HFFc6 (cell line): ENCODE data around the gene MED15. TPM values are rescaled to one million over a fixed set of nuclear protein-coding genes. Genes with fewer than 3 reads are reported as not detected.
"Not testable (repeated sequence)": the region's sequence is repeated elsewhere in the genome, so short reads cannot be mapped to it uniquely, and the experiment has no call there.

Source experiments
- DNase-seq: peaks from one replicate; pipeline ENCODE4 v3.0.0-alpha.2; 2018
- H3K27ac Mint-ChIP-seq: 2 replicates; pipeline ENCODE4 v1.8.0; 2020; ENCODE audit warnings: mild to moderate bottlenecking, mixed read lengths
- H3K27me3 Mint-ChIP-seq: 2 replicates; pipeline ENCODE4 v1.8.0; 2021; ENCODE audit warnings: mild to moderate bottlenecking, moderate library complexity, mixed read lengths; ENCODE audit not compliant: insufficient read depth
- H3K36me3 Mint-ChIP-seq: 2 replicates; pipeline ENCODE4 v1.8.0; 2021; ENCODE audit warnings: low read depth, mixed read lengths
- H3K4me1 Mint-ChIP-seq: 2 replicates; pipeline ENCODE4 v1.8.0; 2020; ENCODE audit warnings: low read depth, mixed read lengths
- H3K4me3 Mint-ChIP-seq: 2 replicates; pipeline ENCODE4 v1.8.0; 2020; ENCODE audit warnings: mild to moderate bottlenecking, moderate library complexity, mixed read lengths
- H3K9me3 Mint-ChIP-seq: 2 replicates; pipeline ENCODE4 v1.8.0; 2020; ENCODE audit warnings: mild to moderate bottlenecking, mixed read lengths
- CTCF ChIP-seq: fragments of 200-600 bp; sonication (generic); IDR thresholded peaks from 2 replicates; pipeline ENCODE4 v1.5.0; 2021; ENCODE audit warnings: antibody characterized with exemption, mild to moderate bottlenecking
- total RNA-seq, 6 experiments: library from RNA; stranded (reverse); fragmentation: NEBNext Ultra II Directional; extraction: Animal tissue kit (Norgen Biotek cat#: 25700); gene quantifications; 2 replicates in 1 of 6; 3 replicates in 5 of 6; pipeline ENCODE4 v1.2.3, GENCODE V29; 2021

Gene MED15
- total RNA-seq, 6 experiments from 2014 or later, result 128 to 148 (median 136) TPM

GRCh38 chr22:20615021-20615420 lies 107.6 kb downstream of the MED15 start:
- no peak for DNase-seq
- Mint-ChIP-seq H3K27me3 (peaks cover 36% of the 10 kb centered on the region), H3K36me3 (no peaks in the 10 kb centered on the region), H3K4me3 (no peak overlapping the region), H3K27ac (no peak overlapping the region), H3K4me1 (no peaks in the 10 kb centered on the region), H3K9me3 (no peaks in the 10 kb centered on the region)
- TF ChIP-seq CTCF, result no peak

- Mint-ChIP-seq H3K27me3 (peaks cover 35% of the 10 kb centered on the region), H3K36me3 (no peaks in the 10 kb centered on the region), H3K27ac (no peak overlapping the region), H3K4me3 (no peak overlapping the region), H3K9me3 (no peaks in the 10 kb centered on the region), H3K4me1 (no peaks in the 10 kb centered on the region)
- TF ChIP-seq CTCF, result no peak
- no peak for DNase-seq
Measured at GRCh38 chr22:20615533-20616450, 108.4 kb downstream of the MED15 start.

- Mint-ChIP-seq H3K27ac (no peak overlapping the region), H3K4me1 (no peaks in the 10 kb centered on the region), H3K36me3 (no peaks in the 10 kb centered on the region), H3K4me3 (no peak overlapping the region), H3K27me3 (peaks cover 30% of the 10 kb centered on the region), H3K9me3 (no peaks in the 10 kb centered on the region)
- no peak for DNase-seq
- TF ChIP-seq CTCF, result no peak
Measured at GRCh38 chr22:20616451-20617043, 109.1 kb downstream of the MED15 start.

GRCh38 chr22:20618488-20618887 lies 111.1 kb downstream of the MED15 start:
- peaks cover 22% of the 10 kb centered on the region for H3K27me3 Mint-ChIP-seq
- no peak for TF ChIP-seq CTCF
- no peaks in the 10 kb centered on the region for H3K9me3 Mint-ChIP-seq
- H3K4me1 Mint-ChIP-seq, result no peaks in the 10 kb centered on the region
- H3K27ac Mint-ChIP-seq, result no peak overlapping the region
- no peaks in the 10 kb centered on the region for H3K36me3 Mint-ChIP-seq
- H3K4me3 Mint-ChIP-seq, result no peak overlapping the region
- no peak for DNase-seq

GRCh38 chr22:20619045-20619892 lies 111.9 kb downstream of the MED15 start:
- TF ChIP-seq CTCF, result no peak
- peaks cover 19% of the 10 kb centered on the region for H3K27me3 Mint-ChIP-seq
- H3K36me3 Mint-ChIP-seq, result no peaks in the 10 kb centered on the region
- no peaks in the 10 kb centered on the region for H3K4me1 Mint-ChIP-seq
- H3K27ac Mint-ChIP-seq, result no peak overlapping the region
- H3K9me3 Mint-ChIP-seq, result no peaks in the 10 kb centered on the region
- no peak overlapping the region for H3K4me3 Mint-ChIP-seq
- no peak for DNase-seq

GRCh38 chr22:20619893-20620194 lies 112.4 kb downstream of the MED15 start:
- H3K4me1 Mint-ChIP-seq, H3K9me3 Mint-ChIP-seq, H3K4me3 Mint-ChIP-seq, H3K36me3 Mint-ChIP-seq, DNase-seq, H3K27ac Mint-ChIP-seq: not testable (repeated sequence)
- peaks cover 20% of the 10 kb centered on the region for H3K27me3 Mint-ChIP-seq
